Effector memory CD4-positive, alpha-beta T cell (primary cell): ENCODE measurements around the gene TMEM120A.
"Not testable (repeated sequence)": the region's sequence is repeated elsewhere in the genome, so short reads cannot be mapped to it uniquely, and the experiment has no call there.

Source experiments
- DNase-seq, 3 donors: peaks; one replicate each; pipeline ENCODE4 v3.0.0-alpha.2; 2020
- H3K27ac ChIP-seq: 2 replicates; pipeline ENCODE4 v1.7.0; 2013; ENCODE audit warnings: mild to moderate bottlenecking, low read length, moderate library complexity; ENCODE audit not compliant: insufficient read depth, poor library complexity, severe bottlenecking
- H3K27me3 ChIP-seq: replicated peaks from 2 replicates; pipeline ENCODE4 v1.7.0; 2013; ENCODE audit warnings: mild to moderate bottlenecking, low read length; ENCODE audit not compliant: insufficient read depth, control insufficient read depth, poor library complexity, severe bottlenecking
- H3K36me3 ChIP-seq: 2 replicates; pipeline ENCODE4 v1.7.0; 2013; ENCODE audit warnings: mild to moderate bottlenecking, low read length, moderate library complexity; ENCODE audit not compliant: control insufficient read depth, insufficient read depth
- H3K4me1 ChIP-seq: 2 replicates; pipeline ENCODE4 v1.7.0; 2013; ENCODE audit warnings: low read length, mild to moderate bottlenecking; ENCODE audit not compliant: control insufficient read depth, insufficient read depth, poor library complexity, severe bottlenecking
- H3K4me3 ChIP-seq: 2 replicates; pipeline ENCODE4 v1.7.0; 2013; ENCODE audit warnings: low read length, low read depth, mild to moderate bottlenecking; ENCODE audit not compliant: insufficient read depth, poor library complexity, severe bottlenecking
- H3K9me3 ChIP-seq: 2 replicates; pipeline ENCODE4 v1.7.0; 2013; ENCODE audit warnings: mild to moderate bottlenecking, low read length, moderate library complexity; ENCODE audit not compliant: control insufficient read depth

Gene TMEM120A

GRCh38 chr7:76016191-76016947 lies 22.0 kb upstream of the TMEM120A start:
- H3K9me3 ChIP-seq, result no peaks in the 10 kb centered on the region
- H3K27me3 ChIP-seq, result no peaks in the 10 kb centered on the region
- peaks cover under 1% of the 10 kb centered on the region for H3K36me3 ChIP-seq
- no peak overlapping the region for H3K4me3 ChIP-seq
- no peak overlapping the region for H3K27ac ChIP-seq
- DNase-seq, result no peak
- H3K4me1 ChIP-seq, result peaks cover 3% of the 10 kb centered on the region

- Histone ChIP-seq H3K9me3 (no peaks in the 10 kb centered on the region), H3K27ac (no peak overlapping the region), H3K4me1 (peaks cover 11% of the 10 kb centered on the region), H3K36me3 (no peaks in the 10 kb centered on the region), H3K4me3 (no peak overlapping the region), H3K27me3 (no peaks in the 10 kb centered on the region)
- no peak for DNase-seq
These were observed 17.1 kb upstream of the TMEM120A start for GRCh38 chr7:76011442-76011861.

GRCh38 chr7:76009672-76010600 lies 15.5 kb upstream of the TMEM120A start:
- Histone ChIP-seq H3K27ac (no peak overlapping the region), H3K36me3 (no peaks in the 10 kb centered on the region), H3K9me3 (no peaks in the 10 kb centered on the region), H3K4me3 (no peak overlapping the region), H3K4me1 (peaks cover 11% of the 10 kb centered on the region), H3K27me3 (no peaks in the 10 kb centered on the region)
- DNase-seq, result no peak

- H3K36me3 ChIP-seq, result peaks cover 6% of the 10 kb centered on the region
- H3K4me1 ChIP-seq, result peaks cover 11% of the 10 kb centered on the region
- no peak overlapping the region for H3K4me3 ChIP-seq
- DNase-seq, result no peak
- no peaks in the 10 kb centered on the region for H3K9me3 ChIP-seq
- no peak overlapping the region for H3K27ac ChIP-seq
- H3K27me3 ChIP-seq, result no peaks in the 10 kb centered on the region
These were observed 13.8 kb upstream of the TMEM120A start for GRCh38 chr7:76008156-76008687.

GRCh38 chr7:76005004-76005403 lies 10.6 kb upstream of the TMEM120A start:
- not testable (repeated sequence) for DNase-seq, H3K4me3 ChIP-seq, H3K9me3 ChIP-seq, H3K27ac ChIP-seq, H3K27me3 ChIP-seq
- Histone ChIP-seq H3K4me1 (peaks cover 11% of the 10 kb centered on the region), H3K36me3 (peaks cover 12% of the 10 kb centered on the region)

- Histone ChIP-seq H3K27me3 (no peaks in the 10 kb centered on the region), H3K27ac (no peak overlapping the region), H3K4me3 (no peak overlapping the region), H3K36me3 (peaks cover 12% of the 10 kb centered on the region), H3K9me3 (no peaks in the 10 kb centered on the region), H3K4me1 (no peaks in the 10 kb centered on the region)
- no peak for DNase-seq
These were observed 9.0 kb upstream of the TMEM120A start for GRCh38 chr7:76003351-76003750.

GRCh38 chr7:76002822-76003221 lies 8.4 kb upstream of the TMEM120A start:
- H3K4me3 ChIP-seq, result no peak overlapping the region
- no peaks in the 10 kb centered on the region for H3K27me3 ChIP-seq
- no peak overlapping the region for H3K27ac ChIP-seq
- DNase-seq, result no peak
- H3K36me3 ChIP-seq, result peaks cover 12% of the 10 kb centered on the region
- H3K4me1 ChIP-seq, result no peaks in the 10 kb centered on the region
- no peaks in the 10 kb centered on the region for H3K9me3 ChIP-seq

- Histone ChIP-seq H3K36me3 (peaks cover 12% of the 10 kb centered on the region), H3K27me3 (no peaks in the 10 kb centered on the region), H3K9me3 (no peaks in the 10 kb centered on the region), H3K4me1 (no peaks in the 10 kb centered on the region), H3K27ac (no peak overlapping the region), H3K4me3 (no peak overlapping the region)
- no peak for DNase-seq
These were observed 7.7 kb upstream of the TMEM120A start for GRCh38 chr7:76002139-76002538.

GRCh38 chr7:76000566-76000965 lies 6.2 kb upstream of the TMEM120A start:
- H3K4me3 ChIP-seq, result no peak overlapping the region
- no peaks in the 10 kb centered on the region for H3K27me3 ChIP-seq
- H3K36me3 ChIP-seq, result peaks cover 15% of the 10 kb centered on the region

GRCh38 chr7:75998038-75998437 lies 3.6 kb upstream of the TMEM120A start:
- peaks cover 12% of the 10 kb centered on the region for H3K4me1 ChIP-seq
- H3K27ac ChIP-seq, result no peak overlapping the region
- H3K9me3 ChIP-seq, result no peaks in the 10 kb centered on the region
- DNase-seq, result no peak
- H3K27me3 ChIP-seq, result no peaks in the 10 kb centered on the region
- peaks cover 9% of the 10 kb centered on the region for H3K36me3 ChIP-seq
- H3K4me3 ChIP-seq, result no peak overlapping the region

More at GRCh38 chr7:76000566-76000965, 6.2 kb upstream of the TMEM120A start:
- Histone ChIP-seq H3K4me1 (no peaks in the 10 kb centered on the region), H3K9me3 (no peaks in the 10 kb centered on the region), H3K27ac (no peak overlapping the region)
- DNase-seq, result no peak
